Smooth muscle cell (in vitro differentiated cells): ENCODE measurements around the gene NAT8L. TPM values are rescaled to one million over a fixed set of nuclear protein-coding genes. Genes with fewer than 3 reads are reported as not detected.

Source experiments
- DNase-seq: peaks from one replicate; lab custom pipeline; 2025; ENCODE audit not compliant: unreplicated experiment; lab: John Stamatoyannopoulos, UW
- H2AFZ ChIP-seq: fragments of 200-600 bp; sonication (generic); 2 replicates; pipeline ENCODE4 v1.6.0; 2016; ENCODE audit warnings: antibody characterized with exemption, low read depth, mild to moderate bottlenecking
- H3F3A ChIP-seq: fragments of 200-600 bp; sonication (generic); 2 replicates; pipeline ENCODE4 v1.6.0; 2017; ENCODE audit warnings: antibody characterized with exemption, low read depth
- H3K27ac ChIP-seq: fragments of 200-600 bp; sonication (generic); 2 replicates; pipeline ENCODE4 v1.5.1; 2016; ENCODE audit warnings: low read depth, mild to moderate bottlenecking
- H3K27me3 ChIP-seq: fragments of 200-600 bp; sonication (generic); 2 replicates; pipeline ENCODE4 v1.6.1; 2016; ENCODE audit warnings: low read depth, mild to moderate bottlenecking
- H3K36me3 ChIP-seq: fragments of 200-600 bp; sonication (generic); 2 replicates; pipeline ENCODE4 v1.5.1; 2016; ENCODE audit warnings: low read depth
- H3K4me1 ChIP-seq: fragments of 200-600 bp; sonication (generic); 2 replicates; pipeline ENCODE4 v1.5.1; 2016; ENCODE audit warnings: low read depth
- H3K4me2 ChIP-seq: fragments of 200-600 bp; sonication (generic); 2 replicates; pipeline ENCODE4 v1.6.0; 2016; ENCODE audit warnings: mild to moderate bottlenecking
- H3K4me3 ChIP-seq: fragments of 200-600 bp; sonication (generic); 2 replicates; pipeline ENCODE4 v1.5.1; 2016; ENCODE audit warnings: mild to moderate bottlenecking
- H3K79me2 ChIP-seq: fragments of 200-600 bp; sonication (generic); 2 replicates; pipeline ENCODE4 v1.6.0; 2016; ENCODE audit warnings: low read depth, mild to moderate bottlenecking
- H3K9ac ChIP-seq: fragments of 200-600 bp; sonication (generic); 2 replicates; pipeline ENCODE4 v1.6.0; 2016; ENCODE audit warnings: low read depth
- H3K9me3 ChIP-seq: fragments of 200-600 bp; sonication (generic); replicated peaks from 2 replicates; pipeline ENCODE4 v1.5.1; 2016; ENCODE audit warnings: low read depth
- H4K20me1 ChIP-seq: fragments of 200-600 bp; sonication (generic); 2 replicates; pipeline ENCODE4 v1.6.0; 2016; ENCODE audit warnings: low read depth
- CTCF ChIP-seq: fragments of 200-600 bp; sonication (generic); IDR thresholded peaks from 2 replicates; pipeline ENCODE4 v1.5.1; 2017; ENCODE audit warnings: borderline replicate concordance, mild to moderate bottlenecking, antibody characterized with exemption; ENCODE audit not compliant: insufficient read depth, poor library complexity, severe bottlenecking
- WGBS: methylation state at CpG from one replicate; pipeline ENCODE4 v1.1.7; 2016; ENCODE audit warnings: low lambda C conversion rate; 5-methylcytosine and 5-hydroxymethylcytosine counted together
- polyA plus RNA-seq: library from polyadenylated mRNA; unstranded; fragments of >200 nt; fragmentation: Nextera tagmentation; extraction: Ambion mirVana; gene quantifications from 2 replicates; pipeline ENCODE4 v1.2.1, GENCODE V29; 2016
- total RNA-seq: library from RNA; depleted of rRNA; stranded (reverse); fragments of >200 nt; gene quantifications from 2 replicates; pipeline ENCODE4 v1.2.3, GENCODE V29; 2014

NAT8L gene
- total and polyA plus RNA-seq, 2 experiments from 2014 or later, result not detected

DNA sequence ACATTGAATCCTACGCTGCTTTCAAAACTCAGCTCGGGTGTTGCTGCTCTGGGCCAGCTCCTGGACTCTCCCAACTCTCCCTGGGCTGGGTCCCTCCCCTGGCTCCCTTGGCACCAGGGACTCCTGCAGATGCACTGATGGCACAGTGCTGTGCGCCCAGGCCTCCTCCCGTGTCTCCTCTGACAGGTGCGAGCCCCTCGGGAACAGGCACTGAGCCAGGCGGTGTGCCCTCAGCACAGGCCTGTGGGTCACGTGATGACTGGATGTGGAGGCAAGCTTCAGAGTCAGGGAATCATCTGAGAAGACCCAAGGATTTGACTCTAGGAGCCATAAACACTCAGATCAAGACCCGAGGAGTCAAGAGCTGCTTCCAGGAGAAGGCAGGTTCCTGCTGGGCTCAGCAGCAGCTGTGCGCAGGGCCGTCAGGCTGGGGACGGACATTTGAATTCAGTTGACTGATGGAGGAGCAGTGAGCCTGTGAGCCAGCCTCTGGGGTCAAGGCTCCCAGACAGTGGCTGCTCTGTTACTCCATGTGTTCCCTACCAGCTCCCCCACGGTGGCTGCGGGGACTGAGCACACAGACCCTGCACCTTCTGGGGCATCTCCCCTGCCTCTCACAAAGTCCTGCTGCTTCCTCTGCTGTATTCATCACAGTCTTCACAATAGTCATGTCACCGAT lies 33.0 kb downstream of the NAT8L start:
- no peaks in the 10 kb centered on the region for H3K27me3 ChIP-seq
- H3K79me2 ChIP-seq, result no peaks in the 10 kb centered on the region
- no peaks in the 10 kb centered on the region for H3K4me1 ChIP-seq
- H3K9ac ChIP-seq, result no peak overlapping the region
- no peaks in the 10 kb centered on the region for H3K36me3 ChIP-seq
- H3K27ac ChIP-seq, result no peak overlapping the region
- no peaks in the 10 kb centered on the region for H3F3A ChIP-seq
- H3K9me3 ChIP-seq, result no peaks in the 10 kb centered on the region
- no peak for TF ChIP-seq CTCF
- no peak for DNase-seq
- no peak overlapping the region for H3K4me2 ChIP-seq
- H3K4me3 ChIP-seq, result no peak overlapping the region
- WGBS, result 94% methylated on average over 15 of the region's 15 CpGs
- no peak overlapping the region for H2AFZ ChIP-seq
- H4K20me1 ChIP-seq, result no peaks in the 10 kb centered on the region

GRCh38 chr4:2092669-2093053 lies 33.5 kb downstream of the NAT8L start:
- Histone ChIP-seq H3K4me1 (no peaks in the 10 kb centered on the region), H3K27me3 (no peaks in the 10 kb centered on the region), H3K9me3 (no peaks in the 10 kb centered on the region), H3K9ac (no peak overlapping the region), H3K27ac (no peak overlapping the region), H2AFZ (no peak overlapping the region), H3K4me3 (no peak overlapping the region), H3K36me3 (no peaks in the 10 kb centered on the region), H3F3A (no peaks in the 10 kb centered on the region), H3K4me2 (no peak overlapping the region), H4K20me1 (no peaks in the 10 kb centered on the region), H3K79me2 (no peaks in the 10 kb centered on the region)
- DNase-seq, result no peak
- no peak for TF ChIP-seq CTCF
- 81% methylated on average over 6 of the region's 6 CpGs for WGBS

DNA sequence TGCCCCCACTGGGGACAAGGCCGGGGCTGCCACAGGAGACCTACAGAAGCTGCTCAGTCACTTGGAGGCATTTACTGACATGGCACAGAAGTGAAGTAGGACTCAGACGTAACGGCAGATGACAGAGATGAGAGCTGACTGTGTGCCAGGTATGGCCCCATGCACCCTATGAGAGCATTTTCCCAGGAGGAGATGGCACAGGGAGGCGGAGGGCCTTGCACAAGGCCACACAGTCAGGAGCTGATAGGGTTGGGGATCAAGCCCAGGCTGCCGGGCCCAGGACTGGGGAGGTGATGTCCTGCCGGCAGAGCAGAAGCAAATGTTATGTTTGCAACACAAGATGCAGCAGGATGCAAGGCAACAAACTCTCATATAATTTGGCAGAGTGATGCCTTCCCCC lies 34.1 kb downstream of the NAT8L start:
- Histone ChIP-seq H3K4me2 (no peak overlapping the region), H3K4me3 (no peak overlapping the region), H3K27ac (no peak overlapping the region), H3F3A (no peaks in the 10 kb centered on the region), H3K9me3 (no peaks in the 10 kb centered on the region), H3K79me2 (no peaks in the 10 kb centered on the region), H2AFZ (no peak overlapping the region), H3K36me3 (no peaks in the 10 kb centered on the region), H4K20me1 (no peaks in the 10 kb centered on the region), H3K9ac (no peak overlapping the region), H3K27me3 (peaks cover under 1% of the 10 kb centered on the region), H3K4me1 (no peaks in the 10 kb centered on the region)
- no peak for DNase-seq
- 96% methylated on average over 6 of the region's 6 CpGs for WGBS
- TF ChIP-seq CTCF, result no peak

GRCh38 chr4:2094545-2094944 lies 35.4 kb downstream of the NAT8L start:
- no peaks in the 10 kb centered on the region for H4K20me1 ChIP-seq
- TF ChIP-seq CTCF, result no peak
- H3K27ac ChIP-seq, result no peak overlapping the region
- no peaks in the 10 kb centered on the region for H3K9me3 ChIP-seq
- H3K9ac ChIP-seq, result no peak overlapping the region
- H3K4me1 ChIP-seq, result no peaks in the 10 kb centered on the region
- no peaks in the 10 kb centered on the region for H3K79me2 ChIP-seq
- H3K4me2 ChIP-seq, result no peak overlapping the region
- WGBS, result 97% methylated on average over 4 of the region's 4 CpGs
- no peak for DNase-seq
- no peaks in the 10 kb centered on the region for H3F3A ChIP-seq
- no peak overlapping the region for H3K4me3 ChIP-seq
- peaks cover 5% of the 10 kb centered on the region for H3K27me3 ChIP-seq
- H2AFZ ChIP-seq, result no peak overlapping the region
- H3K36me3 ChIP-seq, result no peaks in the 10 kb centered on the region
